Epithelial cell of proximal tubule (primary cell): ENCODE measurements around the gene ZNF474. TPM values are rescaled to one million over a fixed set of nuclear protein-coding genes. Genes with fewer than 3 reads are reported as not detected.

Experiments
- DNase-seq: peaks from one replicate; pipeline ENCODE4 v3.0.0-alpha.2; 2011; ENCODE audit warnings: low read depth
- H3K4me3 ChIP-seq: 2 replicates; pipeline ENCODE4 v1.5.1; 2011; ENCODE audit warnings: low read depth, mild to moderate bottlenecking, low read length
- CTCF ChIP-seq: conservative IDR thresholded peaks from 2 replicates; pipeline ENCODE4 v1.5.1; 2012; ENCODE audit warnings: low read depth, mild to moderate bottlenecking, low read length
- total RNA-seq: library from RNA; depleted of rRNA; stranded (reverse); fragments of >200 nt; gene quantifications from 2 replicates; pipeline ENCODE4 v1.2.3, GENCODE V29; 2015

Gene ZNF474
- total RNA-seq, 1 donor from 2014 or later = not detected

DNA sequence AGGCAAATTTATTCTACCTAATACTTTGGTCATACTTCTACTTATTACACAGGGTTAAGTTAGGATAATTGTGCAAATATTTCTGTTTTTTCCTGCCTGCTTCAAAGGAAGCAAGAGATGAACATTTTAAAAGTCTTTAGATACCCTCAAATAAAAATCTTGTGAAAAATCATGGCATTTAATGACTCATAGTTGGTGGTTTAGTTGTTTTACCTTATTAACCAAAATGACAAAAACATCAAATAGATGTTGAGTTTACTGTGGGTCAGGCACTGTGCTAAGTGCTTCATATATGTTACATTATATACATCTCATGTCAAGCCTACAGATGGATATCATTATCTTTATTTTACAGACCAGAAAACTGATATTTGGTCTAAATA is 54.4 kb downstream of the ZNF474 start:
- DNase-seq = no peak
- TF ChIP-seq CTCF = no peak

GRCh38 chr5:122184676-122185255 is 55.4 kb downstream of the ZNF474 start:
- no peak overlapping the region for H3K4me3 ChIP-seq
- no peak for DNase-seq
- no peak for TF ChIP-seq CTCF

More for the DNA sequence above, 54.4 kb downstream of the ZNF474 start:
- H3K4me3 ChIP-seq = no peak overlapping the region

DNA sequence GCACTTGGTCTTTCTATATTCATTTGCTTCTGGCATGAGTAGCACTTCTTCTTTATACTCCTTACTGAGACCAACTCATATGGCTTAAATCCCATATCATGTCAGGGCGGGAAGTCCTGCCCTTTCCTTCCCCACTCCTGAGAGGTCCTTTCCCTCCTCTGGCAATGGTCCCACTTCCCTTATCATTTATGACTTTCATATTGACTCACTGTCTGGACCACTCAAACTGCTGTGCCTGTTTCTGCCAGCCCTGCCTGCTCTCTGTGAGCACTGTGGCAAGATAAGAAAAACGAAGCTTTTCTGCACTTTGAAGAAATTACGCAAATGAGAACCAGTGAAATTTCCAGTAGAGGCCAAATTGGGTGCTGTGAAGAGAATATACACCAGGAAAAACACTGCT is 58.1 kb downstream of the ZNF474 start:
- H3K4me3 ChIP-seq = no peak overlapping the region
- no peak for DNase-seq
- no peak for TF ChIP-seq CTCF

- TF ChIP-seq CTCF = no peak
- no peak overlapping the region for H3K4me3 ChIP-seq
- no peak for DNase-seq
Observed at GRCh38 chr5:122190156-122190555, 60.8 kb downstream of the ZNF474 start.

- peak; percentile 68 for TF ChIP-seq CTCF
- H3K4me3 ChIP-seq = no peak overlapping the region
- DNase-seq = no peak
Observed at GRCh38 chr5:122192497-122193496, 63.5 kb downstream of the ZNF474 start.

DNA sequence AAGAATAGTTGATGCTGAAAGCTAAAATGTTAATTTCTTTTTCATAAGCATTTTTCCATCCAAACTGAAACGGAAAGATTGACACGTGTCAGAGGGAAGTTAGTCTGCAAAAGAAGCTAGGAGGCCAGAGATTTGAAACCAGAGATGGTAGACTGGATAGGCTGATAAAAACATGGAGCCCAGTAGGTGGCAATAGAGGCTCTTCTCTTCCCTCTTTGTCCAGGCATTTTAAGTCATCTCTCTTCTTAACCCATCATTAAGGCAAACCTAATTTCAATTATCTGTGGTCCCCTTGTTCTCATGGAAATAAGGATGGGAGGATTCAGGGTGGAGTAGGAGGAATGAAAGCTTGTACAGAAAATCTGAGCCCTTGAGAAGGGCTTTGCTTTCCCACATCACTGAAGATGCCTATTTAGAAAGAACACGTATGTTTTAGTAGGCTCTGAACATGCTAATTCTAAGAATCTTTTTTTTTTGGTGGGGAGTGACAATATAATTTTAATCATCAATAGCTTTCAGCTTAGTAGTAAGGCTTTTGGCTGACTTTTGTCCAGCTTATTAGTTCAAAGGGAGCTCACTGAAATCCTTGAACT is 66.6 kb downstream of the ZNF474 start:
- no peak overlapping the region for H3K4me3 ChIP-seq
- DNase-seq = peak; percentile 26
- TF ChIP-seq CTCF = peak; percentile 81
